GM21381 (cell line): ENCODE data around the gene JAK2.
"Not testable (repeated sequence)": the region's sequence is repeated elsewhere in the genome, so short reads cannot be mapped to it uniquely, and the experiment has no call there.

Experiments
- ATAC-seq: cut with Tn5 transposase; IDR thresholded peaks from one replicate; pipeline ENCODE4 v1.9.1; 2021; ENCODE audit warnings: mild to moderate bottlenecking, moderate library complexity; ENCODE audit not compliant: unreplicated experiment

The JAK2 gene

GRCh38 chr9:5041390-5042115 lies 56.5 kb downstream of the JAK2 start:
- no peak for ATAC-seq

GRCh38 chr9:5042661-5043178 lies 57.6 kb downstream of the JAK2 start:
- ATAC-seq: no peak

GRCh38 chr9:5043381-5043780 lies 58.3 kb downstream of the JAK2 start:
- ATAC-seq: no peak

- ATAC-seq: no peak
These were observed 59.1 kb downstream of the JAK2 start for GRCh38 chr9:5044160-5044559.

GRCh38 chr9:5052838-5053237 lies 67.8 kb downstream of the JAK2 start:
- no peak for ATAC-seq

GRCh38 chr9:5062631-5063030 lies 77.6 kb downstream of the JAK2 start:
- ATAC-seq: no peak

- no peak for ATAC-seq
These were observed 87.8 kb downstream of the JAK2 start for GRCh38 chr9:5072871-5073270.

- ATAC-seq: no peak
These were observed 88.6 kb downstream of the JAK2 start for GRCh38 chr9:5073701-5074100.

GRCh38 chr9:5085993-5086392 lies 100.9 kb downstream of the JAK2 start:
- ATAC-seq: no peak

- no peak for ATAC-seq
These were observed 104.7 kb downstream of the JAK2 start for GRCh38 chr9:5089737-5090136.

- no peak for ATAC-seq
These were observed 110.7 kb downstream of the JAK2 start for GRCh38 chr9:5095795-5096194.

- no peak for ATAC-seq
These were observed 114.4 kb downstream of the JAK2 start for GRCh38 chr9:5099466-5099865.

GRCh38 chr9:5101127-5101526 lies 116.1 kb downstream of the JAK2 start:
- not testable (repeated sequence) for ATAC-seq

- not testable (repeated sequence) for ATAC-seq
These were observed 121.4 kb downstream of the JAK2 start for GRCh38 chr9:5106517-5106916.

GRCh38 chr9:5110867-5111681 lies 126.0 kb downstream of the JAK2 start:
- ATAC-seq: no peak

- ATAC-seq: no peak
These were observed 126.6 kb downstream of the JAK2 start for GRCh38 chr9:5111696-5112095.

GRCh38 chr9:5112109-5112592 lies 127.1 kb downstream of the JAK2 start:
- no peak for ATAC-seq

GRCh38 chr9:5112646-5113045 lies 127.6 kb downstream of the JAK2 start:
- no peak for ATAC-seq

GRCh38 chr9:5113523-5113922 lies 128.5 kb downstream of the JAK2 start:
- no peak for ATAC-seq

- no peak for ATAC-seq
These were observed 129.1 kb downstream of the JAK2 start for GRCh38 chr9:5113994-5114748.

- no peak for ATAC-seq
These were observed 137.0 kb downstream of the JAK2 start for GRCh38 chr9:5122116-5122515.
